ENCODE results near the gene CHADL. TPM values are rescaled to one million over a fixed set of nuclear protein-coding genes. Genes with fewer than 3 reads are reported as not detected.

The CHADL gene
- total and polyA plus RNA-seq, 2 experiments from 2014 or later, result 1.6 TPM; not detected in 1

- TF ChIP-seq ZNF462 (CRISPR knock-in tag; IDR thresholded peaks at IDR 0.05), result no peak
- no peak for TF ChIP-seq POLR2AphosphoS5 (IDR thresholded peaks at IDR 0.05; ENCODE audit: low read depth)
- no peak for TF ChIP-seq EZH2 (IDR thresholded peaks at IDR 0.05; ENCODE audit: low read depth, unreplicated experiment)
- no peak for TF ChIP-seq CTCF (conservative IDR thresholded peaks at IDR 0.05; ENCODE audit: low read depth in 2 of 2)
Observed at GRCh38 chr22:41264408-41264941, 23.7 kb upstream of the CHADL start (continued).

DNA sequence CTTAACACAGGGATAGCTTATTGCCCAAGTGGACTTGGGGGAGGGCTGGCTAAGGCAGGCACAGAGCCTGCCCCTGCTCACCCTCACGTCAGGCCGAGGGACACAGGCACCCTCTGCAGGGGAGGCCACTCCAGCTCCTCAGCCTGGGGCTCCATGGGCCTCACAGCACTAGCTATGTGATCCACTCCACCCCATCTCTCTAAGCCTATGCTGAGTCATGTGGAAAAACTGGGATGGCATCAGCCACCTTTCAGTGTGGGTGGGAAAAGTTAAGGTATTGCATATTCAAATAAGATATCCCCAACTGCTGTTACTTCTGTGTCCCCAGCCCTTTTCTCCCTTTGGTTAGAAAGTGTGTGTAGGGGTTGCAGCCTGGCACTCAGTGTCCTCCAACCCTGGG lies 23.0 kb upstream of the CHADL start:
- H3K9me2 ChIP-seq (ENCODE audit: insufficient read depth), result no peaks in the 10 kb centered on the region
- Mint-ChIP-seq H3K4me3 (no peak overlapping the region), H3K36me3 (ENCODE audit: low read depth) (peaks cover 96% of the 10 kb centered on the region), H3K4me1 (no peaks in the 10 kb centered on the region), H3K27ac (no peak overlapping the region), H3K27me3 (ENCODE audit: insufficient read depth, low read depth, poor library complexity) (peaks cover 5% of the 10 kb centered on the region), H3K9me3 (no peaks in the 10 kb centered on the region)
- H3K27me3 ChIP-seq (ENCODE audit: insufficient read depth), result no peaks in the 10 kb centered on the region
- no peaks in the 10 kb centered on the region for H3K4me1 ChIP-seq (ENCODE audit: insufficient read depth)
- 0 out of 2 replicates have a peak, but pooled peaks cover 1% of the 10 kb centered on the region for H3K79me2 ChIP-seq (replicated peaks; ENCODE audit: insufficient read depth)
- H4K20me1 ChIP-seq (replicated peaks; ENCODE audit: insufficient read depth), result peaks cover 31% of the 10 kb centered on the region
- no peak overlapping the region for H2AFZ ChIP-seq
- DNase-seq (ENCODE audit: low spot score) (no peak), ATAC-seq (no peak)
- no peak overlapping the region for H3K4me2 ChIP-seq
- TF ChIP-seq NANOG (IDR thresholded peaks at IDR 0.05; ENCODE audit: borderline replicate concordance) (no peak), EZH2phosphoT487 (IDR thresholded peaks at IDR 0.05; ENCODE audit: unreplicated experiment) (no peak), ZNF114 (CRISPR knock-in tag; IDR thresholded peaks at IDR 0.05) (no peak), STAT1 (IDR thresholded peaks at IDR 0.05; ENCODE audit: unreplicated experiment) (no peak), EZH2 (IDR thresholded peaks at IDR 0.05; ENCODE audit: low read depth, unreplicated experiment) (no peak), CREB1 (CRISPR knock-in tag; IDR thresholded peaks at IDR 0.05; ENCODE audit: low read depth) (no peak), ZNF331 (CRISPR knock-in tag; IDR thresholded peaks at IDR 0.05; ENCODE audit: low read depth) (no peak)
- TF ChIP-seq, protein P1, sequence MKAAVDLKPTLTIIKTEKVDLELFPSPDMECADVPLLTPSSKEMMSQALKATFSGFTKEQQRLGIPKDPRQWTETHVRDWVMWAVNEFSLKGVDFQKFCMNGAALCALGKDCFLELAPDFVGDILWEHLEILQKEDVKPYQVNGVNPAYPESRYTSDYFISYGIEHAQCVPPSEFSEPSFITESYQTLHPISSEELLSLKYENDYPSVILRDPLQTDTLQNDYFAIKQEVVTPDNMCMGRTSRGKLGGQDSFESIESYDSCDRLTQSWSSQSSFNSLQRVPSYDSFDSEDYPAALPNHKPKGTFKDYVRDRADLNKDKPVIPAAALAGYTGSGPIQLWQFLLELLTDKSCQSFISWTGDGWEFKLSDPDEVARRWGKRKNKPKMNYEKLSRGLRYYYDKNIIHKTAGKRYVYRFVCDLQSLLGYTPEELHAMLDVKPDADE (IDR thresholded peaks at IDR 0.05), result no peak
- peaks cover 4% of the 10 kb centered on the region; the same call in 1 of the 2 replicates for H3F3A ChIP-seq (replicated peaks; ENCODE audit: low read depth)
- H3K4me3 ChIP-seq, result no peak overlapping the region
- no peak overlapping the region for H3K27ac ChIP-seq (ENCODE audit: low read depth)
- H3K36me3 ChIP-seq (ENCODE audit: insufficient read depth), result peaks cover 72% of the 10 kb centered on the region
